Stimulated activated CD8-positive, alpha-beta memory T cell treated with anti-CD3 and anti-CD28 coated beads, Interleukin-4, amount 100 ng/mL, for 48 hours (primary cell): ENCODE results near the gene POM121.
"Not testable (repeated sequence)": the region's sequence is repeated elsewhere in the genome, so short reads cannot be mapped to it uniquely, and the experiment has no call there.

ENCODE experiments used
- DNase-seq: peaks from one replicate; pipeline ENCODE4 v3.0.0-alpha.2; 2020

The POM121 gene

DNA sequence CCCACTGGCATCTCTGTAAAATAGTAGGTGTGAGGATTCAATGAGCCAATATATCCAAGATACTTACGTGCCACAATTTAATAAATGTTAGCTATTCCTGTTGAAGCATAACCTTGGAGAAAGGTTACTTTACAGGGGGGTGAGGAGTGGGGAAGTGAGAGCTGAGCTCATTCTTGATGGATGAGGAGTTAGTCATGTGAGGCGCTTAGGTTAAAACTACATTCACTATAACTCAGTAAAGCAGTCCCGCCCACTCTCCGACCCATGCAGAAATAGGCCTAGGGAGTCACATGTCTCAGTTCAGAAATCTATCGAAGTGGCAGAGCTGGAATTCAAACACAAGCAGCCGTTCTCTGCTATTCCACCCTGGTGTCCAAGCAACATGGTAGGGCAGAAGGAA is 25.5 kb downstream of the POM121 start:
- not testable (repeated sequence) for DNase-seq

GRCh38 chr7:72953901-72954562 is 29.1 kb downstream of the POM121 start:
- DNase-seq, result not testable (repeated sequence)

GRCh38 chr7:72954563-72955198 is 29.8 kb downstream of the POM121 start:
- not testable (repeated sequence) for DNase-seq

GRCh38 chr7:72960029-72960428 is 35.1 kb downstream of the POM121 start:
- not testable (repeated sequence) for DNase-seq

DNA sequence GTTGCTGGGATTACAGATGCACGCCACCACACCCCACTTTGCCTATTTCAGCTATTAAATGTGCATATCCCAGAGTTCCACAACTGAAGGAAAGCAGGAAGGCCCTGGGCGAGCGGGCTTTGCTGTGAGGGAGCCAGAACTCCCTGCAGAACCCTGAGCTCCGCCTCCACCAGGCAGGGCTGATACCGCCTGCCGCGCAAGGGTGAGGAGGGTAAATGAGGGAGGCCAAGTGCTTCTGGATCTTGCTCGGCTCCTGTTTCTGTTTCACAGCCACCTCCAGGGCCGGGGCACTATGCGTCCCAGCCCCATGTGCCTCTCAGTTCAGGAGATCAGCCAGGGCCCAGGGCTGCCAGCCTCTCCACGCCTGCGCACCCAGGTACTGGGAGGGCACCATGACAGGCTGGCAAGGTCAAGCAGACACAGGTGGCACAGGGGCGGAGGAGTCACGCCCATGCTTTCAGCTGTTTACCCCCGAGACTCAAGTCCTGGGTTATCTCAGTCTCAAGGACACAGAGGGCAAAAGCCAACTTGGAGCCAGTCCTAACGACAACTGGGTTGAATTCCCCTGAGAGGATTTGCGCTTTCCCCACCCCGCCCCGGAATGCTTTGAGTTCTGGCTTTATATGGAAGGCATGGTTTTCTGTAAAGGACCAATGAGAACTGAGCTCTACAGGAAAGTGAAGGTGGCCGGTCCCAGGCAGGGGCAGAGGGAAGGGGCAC is 35.9 kb downstream of the POM121 start:
- DNase-seq, result not testable (repeated sequence)

DNA sequence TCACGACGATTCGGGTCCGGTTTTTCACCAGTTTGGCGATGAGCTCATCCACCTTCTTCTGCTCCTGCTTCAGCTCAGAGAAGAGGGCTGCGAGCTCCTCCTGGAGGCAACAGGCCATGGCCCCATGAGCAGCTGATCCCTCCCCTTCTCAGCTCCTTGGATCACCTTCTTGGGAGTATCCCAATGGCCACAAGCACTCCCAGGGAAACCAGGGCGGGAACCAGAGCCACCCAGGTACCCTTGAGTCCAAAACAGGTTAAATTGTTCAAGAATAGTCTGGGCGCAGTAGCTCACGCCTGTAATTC is 36.4 kb downstream of the POM121 start:
- not testable (repeated sequence) for DNase-seq

DNA sequence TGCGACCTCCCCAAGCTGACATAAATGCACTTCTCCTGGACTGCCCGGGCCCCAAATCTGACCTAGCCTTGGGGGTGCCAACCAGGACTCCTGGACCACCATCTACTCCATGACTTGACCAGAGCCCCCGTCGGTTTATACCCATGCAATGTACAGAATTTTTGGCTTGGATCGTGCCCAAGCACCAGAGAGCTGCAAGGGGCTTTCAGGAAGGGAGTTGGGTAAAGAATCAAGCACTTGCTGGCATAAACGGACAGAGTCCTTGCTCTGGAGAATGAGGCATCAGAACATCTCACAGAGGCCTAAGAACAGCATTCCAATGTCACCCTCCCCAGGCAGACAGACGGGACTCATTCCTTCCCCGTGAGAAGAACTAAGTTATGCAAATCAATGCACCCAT is 38.2 kb downstream of the POM121 start:
- DNase-seq, result not testable (repeated sequence)

DNA sequence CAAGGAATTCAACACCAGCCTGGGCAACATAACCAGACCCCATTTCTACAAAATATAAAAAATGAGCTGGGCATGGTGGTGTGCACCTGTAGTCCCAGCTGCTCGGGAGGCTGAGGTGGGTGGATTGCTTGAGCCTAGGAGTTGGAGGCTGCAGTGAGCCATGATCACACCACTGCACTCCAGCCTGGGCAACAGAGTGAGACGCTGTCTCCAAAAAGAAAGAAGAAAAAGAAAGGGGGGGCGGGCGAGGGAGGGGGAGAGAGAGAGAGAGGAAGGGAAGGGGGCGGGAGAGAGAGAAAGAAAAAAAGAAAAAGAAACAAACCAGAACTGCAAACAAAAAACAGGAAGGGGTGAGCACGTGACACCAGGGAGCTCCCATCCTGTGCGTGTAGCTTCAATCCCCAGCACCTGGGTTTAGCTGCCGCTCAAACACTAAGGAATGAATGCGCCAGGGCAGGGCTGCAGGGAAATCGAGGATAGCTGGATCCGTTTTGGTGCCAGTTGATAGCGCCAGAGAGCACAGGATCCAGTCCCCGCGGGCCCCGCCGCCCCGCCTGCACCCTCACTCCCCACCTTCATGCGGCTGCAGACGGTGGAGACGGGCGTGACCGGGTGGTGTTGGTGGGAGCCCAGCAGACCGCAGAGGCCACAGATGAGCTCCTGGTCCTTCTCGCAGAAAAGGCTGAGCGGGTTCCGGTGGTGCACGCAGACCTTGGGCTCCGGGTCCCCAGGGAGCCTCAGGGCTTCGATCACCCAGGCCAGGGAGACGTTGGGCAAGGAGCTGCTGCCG is 40.5 kb downstream of the POM121 start:
- not testable (repeated sequence) for DNase-seq

DNA sequence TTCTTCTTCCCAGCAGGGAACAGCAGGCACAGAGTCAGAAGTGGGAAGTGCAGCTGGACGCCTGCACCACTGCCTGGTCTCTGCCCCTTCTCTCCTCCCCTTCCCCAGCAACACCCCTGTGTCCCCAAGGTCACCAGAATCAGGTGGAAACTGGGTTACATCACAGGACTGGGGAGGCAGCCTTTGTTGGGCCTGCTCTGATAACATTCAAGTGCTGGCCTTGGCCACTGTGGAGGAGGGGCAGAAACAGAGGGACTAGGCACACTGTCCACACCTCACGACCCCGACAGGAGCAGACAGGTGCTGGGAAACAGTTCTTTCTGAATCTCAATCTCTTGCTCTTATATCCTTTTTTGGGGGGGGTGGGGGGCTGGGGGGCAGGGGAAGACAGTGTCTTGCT is 42.0 kb downstream of the POM121 start:
- not testable (repeated sequence) for DNase-seq

- DNase-seq, result not testable (repeated sequence)
Measured at GRCh38 chr7:72968980-72969516, 44.2 kb downstream of the POM121 start, which contains the start of gene TRIM74. Gene TRIM74 (minus strand): TSS chr7:72969466. CDS start chr7:72966157, 3,309 bp downstream.

DNA sequence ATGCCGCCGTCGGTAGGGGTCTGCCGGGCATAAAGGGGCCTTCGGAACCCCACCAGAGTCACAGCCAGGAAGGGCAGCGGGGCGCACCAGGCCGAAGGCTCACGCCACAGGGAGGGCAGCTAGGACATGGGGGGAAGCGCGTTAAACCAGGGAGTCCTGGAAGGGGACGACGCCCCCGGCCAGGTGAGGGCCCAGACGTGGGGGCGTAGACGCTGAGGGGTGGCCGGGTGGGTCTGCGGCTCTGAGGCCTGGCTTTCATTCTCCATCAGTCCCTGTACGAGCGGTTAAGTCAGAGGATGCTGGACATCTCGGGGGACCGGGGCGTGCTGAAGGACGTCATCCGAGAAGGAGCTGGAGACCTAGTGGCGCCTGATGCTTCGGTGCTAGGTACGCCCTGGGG is 44.8 kb downstream of the POM121 start:
- DNase-seq, result not testable (repeated sequence)

DNA sequence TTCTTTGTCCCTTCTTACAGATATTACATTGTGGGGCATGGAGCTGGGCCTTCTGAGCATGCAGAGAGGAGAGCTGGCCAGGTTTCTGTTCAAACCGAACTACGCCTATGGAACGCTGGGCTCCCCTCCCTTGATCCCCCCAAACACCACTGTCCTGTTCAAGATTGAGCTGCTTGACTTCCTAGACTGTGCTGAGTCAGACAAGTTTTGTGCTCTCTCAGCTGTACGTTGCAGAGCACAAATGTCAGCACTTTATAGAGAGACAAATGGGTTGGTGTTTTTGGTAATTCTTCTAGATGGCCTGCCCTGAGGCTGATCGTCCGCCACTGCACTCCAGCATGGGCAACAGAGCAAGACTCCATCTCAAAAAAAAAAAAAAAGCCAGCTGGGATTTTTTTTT is 46.6 kb downstream of the POM121 start:
- DNase-seq, result not testable (repeated sequence)

DNA sequence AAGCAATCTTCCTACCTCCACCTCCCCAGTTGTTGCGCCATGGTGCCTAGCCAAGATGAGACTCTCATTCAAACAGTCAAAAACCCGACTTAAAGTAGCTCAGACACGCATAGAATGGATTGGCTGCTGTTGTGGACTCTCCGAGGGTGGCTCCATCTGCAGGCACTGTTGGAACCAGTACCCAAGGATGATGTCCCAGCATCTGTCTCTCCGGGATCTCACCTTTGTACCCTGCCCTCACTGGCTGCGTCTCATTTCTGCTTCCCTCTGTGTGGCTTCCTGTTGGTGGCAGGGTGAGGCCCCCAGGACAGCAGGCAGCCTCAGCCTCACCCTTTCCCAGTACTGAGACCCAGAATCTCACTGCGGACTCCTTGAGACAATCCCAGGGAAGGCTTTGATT is 49.9 kb downstream of the POM121 start:
- not testable (repeated sequence) for DNase-seq

DNA sequence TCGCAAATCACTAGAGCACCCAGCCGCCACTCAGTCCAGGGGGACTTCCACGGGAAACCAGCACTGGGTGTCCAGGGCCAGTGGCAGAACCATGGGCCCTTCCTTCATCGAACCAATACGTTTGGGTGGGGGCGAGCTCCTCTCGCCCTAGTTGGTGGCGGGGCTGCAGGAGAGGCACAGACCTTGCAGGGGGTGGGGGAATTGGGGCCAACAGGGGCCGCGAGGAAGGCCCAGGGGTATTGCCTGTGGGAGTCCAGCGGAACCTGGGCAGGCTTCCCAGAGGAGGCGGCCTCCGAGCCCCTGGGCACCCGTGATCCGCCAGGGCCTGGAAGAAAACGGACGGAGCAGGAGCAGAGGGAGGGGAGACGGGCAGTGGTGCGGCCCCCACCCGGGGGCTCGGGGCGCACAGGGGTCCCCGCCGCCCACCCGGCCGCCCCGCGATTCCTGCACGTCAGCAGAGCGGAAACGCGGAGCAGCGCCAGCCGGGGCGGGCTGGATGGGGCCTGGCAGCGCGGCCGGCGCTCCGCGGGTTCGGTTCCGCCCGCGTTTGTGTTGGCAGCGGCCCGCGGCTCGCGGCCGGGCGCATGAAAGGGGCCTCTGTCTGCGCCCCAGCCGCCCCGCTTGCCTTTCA is 50.9 kb downstream of the POM121 start:
- DNase-seq, result not testable (repeated sequence)

DNA sequence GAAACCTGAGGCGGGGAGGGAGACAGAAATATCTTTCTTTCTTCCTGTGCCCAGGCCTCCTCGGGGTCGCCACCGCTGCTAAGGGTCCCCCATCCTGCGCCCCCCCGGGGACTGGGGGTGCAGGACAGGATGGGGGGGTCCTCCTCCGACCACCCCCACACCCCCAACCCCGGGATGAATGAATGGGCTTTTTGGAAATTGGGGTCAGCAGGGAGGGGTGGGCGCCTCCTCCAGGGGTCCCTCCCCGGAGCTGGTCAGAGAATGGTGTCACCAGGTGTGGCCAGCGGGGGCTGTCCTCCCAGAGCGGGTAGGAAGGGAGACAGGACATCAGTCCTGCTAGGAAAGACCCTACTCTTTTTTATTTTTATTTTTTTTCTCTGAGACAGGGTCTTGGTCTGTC is 51.5 kb downstream of the POM121 start:
- DNase-seq, result not testable (repeated sequence)

DNA sequence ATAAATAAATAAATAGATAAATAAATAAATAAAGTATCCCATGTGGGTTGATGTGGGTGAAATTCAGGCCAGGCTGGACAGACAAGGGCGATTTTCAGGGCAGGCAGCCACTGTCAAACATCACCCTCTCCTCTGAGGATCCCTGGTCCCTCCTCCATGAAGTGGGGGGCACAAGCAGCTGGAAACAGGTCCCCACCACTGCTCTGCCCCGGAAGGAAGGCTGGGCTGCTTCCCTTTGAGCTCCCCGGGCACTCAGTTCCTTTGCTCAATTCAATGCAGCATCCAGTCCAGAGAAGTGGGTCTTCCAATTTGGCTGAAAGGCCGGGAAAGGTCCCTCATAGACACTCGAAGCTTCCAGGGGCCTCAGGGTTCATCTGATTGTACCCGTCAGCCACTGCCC is 55.5 kb downstream of the POM121 start:
- DNase-seq, result not testable (repeated sequence)

GRCh38 chr7:72982084-72982483 is 57.2 kb downstream of the POM121 start:
- DNase-seq, result not testable (repeated sequence)

DNA sequence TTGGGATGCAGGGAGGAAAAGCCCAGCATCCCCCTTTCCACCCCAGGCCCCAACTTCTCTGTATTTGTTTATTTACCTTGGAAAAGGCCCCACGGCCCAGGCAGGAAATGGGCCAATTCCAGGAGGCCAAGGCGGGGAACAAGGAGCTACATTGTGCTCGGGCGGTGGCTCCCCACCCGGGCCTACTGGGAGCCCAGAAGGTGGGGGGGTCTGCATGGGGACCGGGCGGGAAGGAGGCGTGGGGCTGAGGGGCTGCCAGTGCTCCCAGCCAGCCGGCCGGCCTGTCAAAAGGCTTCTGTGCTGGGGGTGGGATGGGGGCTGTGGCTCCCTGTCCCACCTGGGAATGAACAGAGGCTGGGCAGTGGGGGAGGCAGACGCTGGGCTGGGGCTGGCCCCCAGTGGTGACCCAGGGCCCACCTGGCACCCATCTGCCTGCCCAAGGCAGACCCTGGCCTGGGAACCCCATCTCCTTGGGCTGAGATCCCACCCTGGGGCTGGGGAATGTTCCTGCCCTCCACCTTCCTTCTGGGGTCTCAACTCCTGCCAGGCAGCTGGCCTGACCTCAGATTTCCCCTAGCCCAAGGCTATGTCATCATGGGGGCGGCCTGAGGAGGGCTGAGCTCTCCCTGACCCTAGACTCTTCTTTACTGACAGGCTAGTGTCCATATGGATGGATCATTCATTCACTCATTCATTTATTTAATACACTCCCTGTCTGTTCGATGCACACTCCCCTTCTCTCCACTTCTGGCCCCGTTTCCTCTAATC is 65.4 kb downstream of the POM121 start:
- not testable (repeated sequence) for DNase-seq

DNA sequence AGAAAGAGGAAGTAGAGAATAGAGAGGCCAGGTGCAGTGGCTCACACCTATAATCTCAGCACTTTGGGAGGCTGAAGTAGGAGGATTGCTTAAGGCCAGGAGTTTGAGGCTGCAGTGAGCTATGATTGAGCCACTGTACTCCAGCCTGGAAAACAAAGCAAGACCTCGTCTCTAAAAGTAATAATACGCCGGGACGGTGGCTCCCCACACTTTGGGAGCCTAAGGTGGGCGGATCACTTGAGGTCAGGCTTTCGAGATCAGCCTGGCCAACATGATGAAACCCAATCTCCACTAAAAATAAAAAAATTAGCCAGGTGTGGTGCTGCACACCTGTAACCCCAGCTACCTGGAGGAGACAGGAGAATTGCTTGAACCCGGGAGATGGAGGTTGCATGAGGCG is 70.6 kb downstream of the POM121 start:
- DNase-seq, result not testable (repeated sequence)

DNA sequence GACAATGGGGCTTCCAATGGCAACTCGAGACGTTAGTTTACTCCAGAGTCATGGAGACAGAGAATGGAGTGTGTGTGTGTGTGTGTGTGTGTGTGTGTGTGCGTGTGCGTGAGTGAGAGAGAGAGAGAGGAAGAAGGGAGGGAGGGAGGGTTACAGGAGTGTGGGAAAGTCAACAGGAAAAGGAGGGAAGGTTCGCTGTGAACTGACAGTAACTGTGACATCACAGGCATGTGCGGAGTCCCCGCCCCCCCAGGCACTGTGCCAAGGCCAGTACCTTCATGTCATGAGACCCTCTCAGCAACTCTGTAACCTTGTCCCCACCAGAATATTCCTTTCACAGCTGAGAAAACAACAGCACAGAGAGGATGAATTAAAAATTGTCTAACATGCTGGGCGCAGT is 72.6 kb downstream of the POM121 start:
- not testable (repeated sequence) for DNase-seq

DNA sequence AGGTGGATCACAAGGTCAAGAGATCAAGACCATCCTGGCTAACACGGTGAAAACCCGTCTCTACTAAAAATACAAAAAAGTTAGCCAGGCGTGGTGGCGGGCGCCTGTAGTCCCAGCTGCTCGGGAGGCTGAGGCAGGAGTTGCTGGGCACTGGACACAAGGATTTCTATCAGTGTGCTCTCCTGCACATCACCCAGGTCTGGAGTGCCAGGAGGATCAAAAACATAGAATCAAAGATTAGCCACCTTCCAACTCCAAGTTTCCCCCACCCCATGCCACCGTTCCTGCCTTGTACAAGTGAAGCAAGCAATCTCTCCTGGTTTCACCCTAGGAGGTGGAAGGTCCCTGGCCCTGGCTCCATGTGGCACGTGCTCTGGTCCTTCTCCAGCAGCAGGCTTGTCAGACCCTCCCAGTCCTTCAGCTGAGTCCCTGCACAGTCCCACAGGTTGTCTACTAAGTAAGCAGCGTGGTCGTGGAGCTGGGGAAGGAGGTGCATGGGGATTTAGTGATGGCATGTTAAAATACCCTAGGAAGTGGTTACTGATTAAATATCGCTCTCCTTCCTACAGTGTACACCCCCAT is 73.1 kb downstream of the POM121 start:
- not testable (repeated sequence) for DNase-seq
